HepG2 (cell line): ENCODE data around the gene LYPD8. TPM values are rescaled to one million over a fixed set of nuclear protein-coding genes. Genes with fewer than 3 reads are reported as not detected.

Experiments used
- NCOA5 ChIP-seq: sonication (generic); formaldehyde crosslinking; IDR thresholded peaks from 2 replicates; pipeline ENCODE4 v1.4.0; 2020; ENCODE audit warnings: missing genetic modification reagents
- NFATC3 ChIP-seq: sonication (generic); formaldehyde crosslinking; IDR thresholded peaks from 2 replicates; pipeline ENCODE4 v1.5.1; 2020; ENCODE audit warnings: mild to moderate bottlenecking, missing genetic modification reagents
- SAFB2 ChIP-seq: sonication (generic); formaldehyde crosslinking; IDR thresholded peaks from 2 replicates; pipeline ENCODE4 v1.5.1; 2020; ENCODE audit warnings: missing genetic modification reagents, low read depth, mild to moderate bottlenecking, borderline replicate concordance
- SOX6 ChIP-seq, 2 experiments: fragments of 450-650 bp in 1 of 2; sonication (generic) in 1 of 2; formaldehyde crosslinking in 1 of 2; IDR thresholded peaks; 2 replicates each; pipeline versions ENCODE4 v1.4.0 to v1.6.1; 2017 to 2020; ENCODE audit warnings: antibody characterized with exemption in 1 of 2, mild to moderate bottlenecking in 1 of 2, missing genetic modification reagents in 1 of 2
- SP5 ChIP-seq: IDR thresholded peaks from 2 replicates; pipeline ENCODE4 v1.6.1; 2016; ENCODE audit warnings: low read depth, borderline replicate concordance
- SYNCRIP ChIP-seq: fragments of 200-400 bp; formaldehyde crosslinking; IDR thresholded peaks from 2 replicates; pipeline ENCODE4 v1.6.1; 2018; ENCODE audit warnings: mild to moderate bottlenecking, low read depth, low read length; ENCODE audit not compliant: insufficient read depth
- TBX3 ChIP-seq: fragments of 450-650 bp; IDR thresholded peaks from 2 replicates; pipeline ENCODE4 v1.6.1; 2017; ENCODE audit warnings: antibody characterized with exemption, mild to moderate bottlenecking, inconsistent platforms, borderline replicate concordance
- ZNF589 ChIP-seq: sonication (generic); formaldehyde crosslinking; conservative IDR thresholded peaks from 2 replicates; pipeline ENCODE4 v1.8.0; 2022; ENCODE audit warnings: mild to moderate bottlenecking, moderate library complexity, missing genetic modification reagents
- polyA plus RNA-seq, 8 experiments: library from polyadenylated mRNA; depleted of rRNA in 3 of 8; stranded (reverse) in 7 of 8; unstranded in 1 of 8; fragments of >200 nt; fragmentation: Illumina TruSeq in 4 of 8; extraction: Trizol in 4 of 8; gene quantifications; 2 replicates each; pipeline versions ENCODE4 v1.2.1 to v1.2.3, GENCODE V29; 2011 to 2016; ENCODE audit warnings: low read depth in 4 of 8, missing spikeins in 1 of 8, mixed read lengths in 1 of 8; ENCODE audit not compliant: insufficient read depth in 1 of 8
- total RNA-seq, 5 experiments: library from RNA; depleted of rRNA; stranded (reverse); fragments of >200 nt; fragmentation: Illumina TruSeq; extraction: Trizol; gene quantifications; 2 replicates each; pipeline ENCODE4 v1.2.3, GENCODE V29; 2016; ENCODE audit warnings: low read depth in 1 of 5
- TF ChIP-seq, protein P1 (sequence below): sonication (generic); formaldehyde crosslinking; IDR thresholded peaks from 2 replicates; pipeline ENCODE4 v1.4.0; 2020; ENCODE audit warnings: missing genetic modification reagents
- TF ChIP-seq, protein P2 (sequence below): sonication (generic); formaldehyde crosslinking; IDR thresholded peaks from 2 replicates; pipeline ENCODE4 v1.5.0; 2020; ENCODE audit warnings: mild to moderate bottlenecking, missing genetic modification reagents

LYPD8 gene
- total and polyA plus RNA-seq, 2 of the 13 experiments (the other 11 are each of a cell fraction or from before 2014, with no cell fraction given), result not detected

DNA sequence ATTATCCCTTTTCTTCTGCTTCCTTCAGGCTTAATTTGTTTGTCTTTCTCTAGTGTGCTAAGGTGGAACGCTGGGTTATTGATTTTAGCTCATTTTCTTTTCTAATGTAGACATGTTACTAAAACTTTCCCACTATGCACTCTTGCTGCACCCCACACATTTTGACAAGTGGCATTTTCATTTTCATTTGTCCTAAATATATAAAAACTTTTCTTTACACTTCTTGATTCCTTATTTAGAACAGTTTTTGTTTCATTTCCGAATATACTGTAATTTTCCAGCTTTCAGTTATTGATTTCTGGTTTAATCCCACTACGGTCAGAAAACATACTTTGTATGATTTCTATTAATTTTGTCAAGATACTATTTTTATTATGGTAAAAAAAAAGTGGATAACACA, 44.9 kb upstream of the LYPD8 start (continued):
- TF ChIP-seq, protein P1, sequence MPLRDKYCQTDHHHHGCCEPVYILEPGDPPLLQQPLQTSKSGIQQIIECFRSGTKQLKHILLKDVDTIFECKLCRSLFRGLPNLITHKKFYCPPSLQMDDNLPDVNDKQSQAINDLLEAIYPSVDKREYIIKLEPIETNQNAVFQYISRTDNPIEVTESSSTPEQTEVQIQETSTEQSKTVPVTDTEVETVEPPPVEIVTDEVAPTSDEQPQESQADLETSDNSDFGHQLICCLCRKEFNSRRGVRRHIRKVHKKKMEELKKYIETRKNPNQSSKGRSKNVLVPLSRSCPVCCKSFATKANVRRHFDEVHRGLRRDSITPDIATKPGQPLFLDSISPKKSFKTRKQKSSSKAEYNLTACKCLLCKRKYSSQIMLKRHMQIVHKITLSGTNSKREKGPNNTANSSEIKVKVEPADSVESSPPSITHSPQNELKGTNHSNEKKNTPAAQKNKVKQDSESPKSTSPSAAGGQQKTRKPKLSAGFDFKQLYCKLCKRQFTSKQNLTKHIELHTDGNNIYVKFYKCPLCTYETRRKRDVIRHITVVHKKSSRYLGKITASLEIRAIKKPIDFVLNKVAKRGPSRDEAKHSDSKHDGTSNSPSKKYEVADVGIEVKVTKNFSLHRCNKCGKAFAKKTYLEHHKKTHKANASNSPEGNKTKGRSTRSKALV (CRISPR knock-in tag), result no peak
- no peak for TF ChIP-seq NFATC3 (CRISPR knock-in tag)
- no peak for TF ChIP-seq SOX6 (IDR thresholded peaks at IDR 0.05)
- TF ChIP-seq SOX6 (CRISPR knock-in tag; IDR thresholded peaks at IDR 0.05), result no peak
- TF ChIP-seq ZNF589, result no peak
- TF ChIP-seq, protein P2, sequence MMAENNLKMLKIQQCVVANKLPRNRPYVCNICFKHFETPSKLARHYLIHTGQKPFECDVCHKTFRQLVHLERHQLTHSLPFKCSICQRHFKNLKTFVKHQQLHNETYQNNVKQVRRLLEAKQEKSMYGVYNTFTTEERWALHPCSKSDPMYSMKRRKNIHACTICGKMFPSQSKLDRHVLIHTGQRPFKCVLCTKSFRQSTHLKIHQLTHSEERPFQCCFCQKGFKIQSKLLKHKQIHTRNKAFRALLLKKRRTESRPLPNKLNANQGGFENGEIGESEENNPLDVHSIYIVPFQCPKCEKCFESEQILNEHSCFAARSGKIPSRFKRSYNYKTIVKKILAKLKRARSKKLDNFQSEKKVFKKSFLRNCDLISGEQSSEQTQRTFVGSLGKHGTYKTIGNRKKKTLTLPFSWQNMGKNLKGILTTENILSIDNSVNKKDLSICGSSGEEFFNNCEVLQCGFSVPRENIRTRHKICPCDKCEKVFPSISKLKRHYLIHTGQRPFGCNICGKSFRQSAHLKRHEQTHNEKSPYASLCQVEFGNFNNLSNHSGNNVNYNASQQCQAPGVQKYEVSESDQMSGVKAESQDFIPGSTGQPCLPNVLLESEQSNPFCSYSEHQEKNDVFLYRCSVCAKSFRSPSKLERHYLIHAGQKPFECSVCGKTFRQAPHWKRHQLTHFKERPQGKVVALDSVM (CRISPR knock-in tag), result no peak
- TF ChIP-seq SAFB2 (CRISPR knock-in tag), result no peak
- TF ChIP-seq SYNCRIP, result no peak
- no peak for TF ChIP-seq NCOA5 (CRISPR knock-in tag)
- TF ChIP-seq TBX3, result no peak
- TF ChIP-seq SP5 (CRISPR knock-in tag), result no peak
